Thyroid gland (tissue), 4 donors: Measurements from ENCODE around the gene PPP3CA. TPM values are rescaled to one million over a fixed set of nuclear protein-coding genes. Genes with fewer than 3 reads are reported as not detected.

Experiments
- DNase-seq, 2 donors: peaks; one replicate each; pipeline ENCODE4 v3.0.0-alpha.2; 2019
- H3K27ac ChIP-seq, 3 donors: fragments of 200-600 bp; sonication (generic); 1 replicate in 2 of 3; 2 replicates in 1 of 3; pipeline ENCODE4 v1.5.1; 2016 to 2019; ENCODE audit warnings: mild to moderate bottlenecking in 1 of 3, moderate library complexity in 1 of 3
- H3K27me3 ChIP-seq: fragments of 200-600 bp; sonication (generic); one replicate; pipeline ENCODE4 v1.5.1; 2019
- H3K36me3 ChIP-seq, 2 donors: fragments of 200-600 bp; sonication (generic); one replicate each; pipeline ENCODE4 v1.5.1; 2016 to 2019
- H3K4me1 ChIP-seq, 2 donors: fragments of 200-600 bp; sonication (generic); one replicate each; pipeline ENCODE4 v1.5.1; 2017 to 2019
- H3K4me3 ChIP-seq, 3 donors: fragments of 200-600 bp; sonication (generic); replicated peaks in 1 of 3; 1 replicate in 2 of 3; 2 replicates in 1 of 3; pipeline ENCODE4 v1.5.1; 2016; ENCODE audit warnings: mild to moderate bottlenecking in 1 of 3
- H3K9me3 ChIP-seq: fragments of 200-600 bp; sonication (generic); one replicate; pipeline ENCODE4 v1.5.1; 2017
- CTCF ChIP-seq, 6 experiments: fragments of 200-600 bp in 3 of 6; fragments of 450-650 bp in 3 of 6; sonication (generic) in 3 of 6; IDR thresholded peaks; one replicate each; pipeline ENCODE4 v1.5.1; 2016 to 2019; ENCODE audit warnings: antibody characterized with exemption in 6 of 6, mild to moderate bottlenecking in 2 of 6, inconsistent platforms in 1 of 6, moderate library complexity in 1 of 6
- POLR2A ChIP-seq, 2 donors: fragments of 450-650 bp; IDR thresholded peaks; one replicate each; pipeline ENCODE4 v1.6.1; 2017; ENCODE audit warnings: antibody characterized with exemption in 2 of 2, mild to moderate bottlenecking in 2 of 2, moderate library complexity in 1 of 2
- WGBS, 2 donors: methylation state at CpG; one replicate each; pipeline ENCODE4 v1.1.5; 2017; 5-methylcytosine and 5-hydroxymethylcytosine counted together
- intact Hi-C: fragments of 100-400 bp; cut with DNase I; formaldehyde crosslinking; loops from one replicate; pipeline ENCODE4 v1.15.1; 2023
- total RNA-seq, 4 donors: library from RNA; depleted of rRNA; stranded (reverse); fragments of >200 nt; gene quantifications; one replicate each; pipeline ENCODE4 v1.2.3, GENCODE V29; 2016

The PPP3CA gene
- total RNA-seq, 4 donors from 2014 or later = 31.6 to 45.8 (median 34.4) TPM

DNA sequence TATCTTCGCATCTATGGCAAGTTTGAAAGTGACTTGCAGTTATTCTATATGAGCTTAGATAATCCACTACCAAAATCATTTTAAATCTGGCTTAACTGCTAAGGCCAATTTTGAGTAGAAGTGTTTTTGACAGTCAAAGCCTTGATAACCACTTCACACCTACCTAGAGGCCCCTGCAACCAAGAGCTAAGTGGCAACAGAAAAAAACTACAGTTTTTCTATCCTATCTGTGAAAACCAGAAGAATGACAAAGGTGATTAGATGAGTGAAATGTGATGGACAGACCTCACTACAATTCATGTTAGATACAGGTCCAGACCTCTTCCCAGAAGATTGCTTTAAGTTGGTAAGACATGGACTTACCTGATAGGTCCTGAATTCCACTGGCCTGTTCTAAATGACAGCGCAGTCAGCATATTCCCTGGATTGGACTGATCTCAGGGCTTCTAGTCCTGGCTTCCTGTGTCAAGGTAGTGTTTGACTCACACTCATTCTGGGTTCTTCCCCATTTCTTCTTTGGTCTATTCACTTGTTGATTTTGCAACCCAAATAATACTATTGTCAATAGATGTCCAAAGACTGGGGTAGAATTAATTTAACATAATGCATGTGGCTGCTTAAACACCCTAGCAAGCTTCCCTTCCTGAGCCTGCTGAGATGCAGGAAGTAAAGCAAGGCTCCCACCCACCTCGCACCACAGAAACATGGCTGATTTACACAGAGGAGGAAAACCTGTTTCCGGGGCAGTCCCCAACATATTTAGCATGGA lies 65.1 kb downstream of the PPP3CA start:
- intact Hi-C loops = no loop called here
- Histone ChIP-seq H3K4me1 (peaks cover 0 to 20% of the 10 kb centered on the region in 2 donors), H3K36me3 (no peaks in the 10 kb centered on the region), H3K27ac (no peak overlapping the region), H3K9me3 (no peaks in the 10 kb centered on the region), H3K4me3 (no peak overlapping the region), H3K27me3 (no peaks in the 10 kb centered on the region)
- TF ChIP-seq POLR2A (IDR thresholded peaks at IDR 0.05) (no peak), CTCF (IDR thresholded peaks at IDR 0.05) (no peak)
- DNase-seq = no peak
- 83 to 87% methylated on average over 4 of the region's 4 CpGs for WGBS, 2 donors

- Histone ChIP-seq H3K4me3 (no peak overlapping the region), H3K36me3 (no peaks in the 10 kb centered on the region)
- WGBS, 2 donors = 78 to 79% methylated on average over 3 of the region's 3 CpGs
Observed at GRCh38 chr4:101280866-101281600, 66.3 kb downstream of the PPP3CA start.

DNA sequence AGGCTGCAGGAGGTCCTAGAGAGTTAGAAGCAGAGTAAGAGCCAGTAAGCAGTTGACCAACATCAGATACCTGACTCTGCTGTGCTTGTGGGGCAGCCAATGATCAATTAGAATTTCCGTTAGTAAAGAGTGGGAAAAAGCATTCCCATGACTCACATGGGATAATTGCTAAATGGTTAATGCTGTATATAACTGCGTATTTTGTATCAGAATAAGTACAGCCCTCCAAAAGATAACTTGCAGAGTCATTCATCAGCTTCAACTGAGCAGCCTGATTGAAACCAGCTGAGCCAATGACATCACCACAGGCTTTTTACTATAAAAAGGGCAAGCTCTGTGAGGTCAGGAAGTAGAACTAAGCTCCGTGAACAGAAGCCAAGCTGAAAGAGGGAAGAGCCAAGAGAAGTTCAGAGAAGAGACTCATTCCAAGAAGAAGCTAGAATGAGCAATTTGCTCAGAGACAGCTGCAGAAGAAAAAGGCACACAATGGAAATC lies 67.9 kb downstream of the PPP3CA start:
- Histone ChIP-seq H3K27me3 (no peaks in the 10 kb centered on the region), H3K4me1 (peaks cover 0 to 10% of the 10 kb centered on the region in 2 donors), H3K4me3 (no peak overlapping the region), H3K36me3 (no peaks in the 10 kb centered on the region), H3K9me3 (no peaks in the 10 kb centered on the region), H3K27ac (no peak overlapping the region)
- WGBS, 2 donors = 64 to 83% methylated on average over 3 of the region's 3 CpGs
- intact Hi-C loops = no loop called here
- TF ChIP-seq POLR2A (IDR thresholded peaks at IDR 0.05) (no peak), CTCF (IDR thresholded peaks at IDR 0.05) (no peak)
- no peak for DNase-seq

More at GRCh38 chr4:101280866-101281600, 66.3 kb downstream of the PPP3CA start:
- TF ChIP-seq POLR2A (IDR thresholded peaks at IDR 0.05) (no peak), CTCF (IDR thresholded peaks at IDR 0.05) (no peak)
- intact Hi-C loops = no loop called here
- DNase-seq = no peak
- Histone ChIP-seq H3K27me3 (no peaks in the 10 kb centered on the region), H3K4me1 (peaks cover 0 to 17% of the 10 kb centered on the region in 2 donors), H3K27ac (no peak overlapping the region), H3K9me3 (no peaks in the 10 kb centered on the region)

DNA sequence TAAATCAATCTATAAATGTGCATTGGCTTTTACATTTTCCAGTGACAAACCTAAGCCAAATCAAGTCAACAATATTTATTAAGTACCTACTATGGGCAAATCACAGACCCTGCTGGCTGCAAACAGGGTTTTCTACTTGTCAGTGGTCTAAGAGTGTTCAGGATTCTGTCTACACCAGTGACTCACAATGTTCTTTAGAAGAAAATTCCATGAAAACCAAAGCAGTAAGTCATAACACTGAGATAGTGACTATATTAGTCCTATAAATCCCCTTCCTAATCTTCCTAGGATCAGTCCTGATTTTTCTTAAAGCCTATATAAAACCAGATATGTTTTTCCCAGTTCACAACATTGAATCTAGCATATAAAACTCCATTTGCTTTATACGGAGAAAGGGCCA lies 69.7 kb downstream of the PPP3CA start:
- no peaks in the 10 kb centered on the region for H3K27me3 ChIP-seq
- TF ChIP-seq POLR2A (IDR thresholded peaks at IDR 0.05) = no peak
- H3K4me3 ChIP-seq = no peak overlapping the region
- H3K27ac ChIP-seq = no peak overlapping the region
- H3K4me1 ChIP-seq = peaks cover 0 to 5% of the 10 kb centered on the region in 2 donors
- WGBS, 2 donors = 0 to 42% methylated on average over 1 of the region's 1 CpG
- no peak for DNase-seq
- no peaks in the 10 kb centered on the region for H3K36me3 ChIP-seq
- H3K9me3 ChIP-seq = no peaks in the 10 kb centered on the region
- intact Hi-C loops = no loop called here

DNA sequence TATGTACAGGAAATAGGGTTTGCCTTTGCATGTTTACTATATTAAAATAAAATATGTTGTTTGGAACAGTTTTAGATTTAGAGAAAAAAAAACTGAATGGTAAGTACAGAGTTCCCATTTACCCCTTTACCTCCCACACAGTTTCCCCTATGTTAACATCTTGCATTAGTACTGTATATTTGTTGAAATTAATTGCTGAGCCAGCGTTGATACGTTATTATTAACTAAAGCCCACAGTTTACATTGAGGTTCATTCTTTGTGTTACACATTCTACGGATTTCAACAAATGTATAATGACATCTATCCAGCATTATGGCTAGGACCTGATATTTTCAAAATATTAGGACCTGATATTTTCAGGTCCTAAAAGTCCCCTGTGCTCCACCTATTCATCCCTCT lies 70.7 kb downstream of the PPP3CA start:
- H3K27ac ChIP-seq = no peak overlapping the region
- H3K4me3 ChIP-seq = no peak overlapping the region
- no peak for DNase-seq
- H3K4me1 ChIP-seq = peaks cover 0 to 5% of the 10 kb centered on the region in 2 donors
- 86 to 96% methylated on average over 3 of the region's 3 CpGs for WGBS, 2 donors
- H3K36me3 ChIP-seq = no peaks in the 10 kb centered on the region
- H3K27me3 ChIP-seq = no peaks in the 10 kb centered on the region
- H3K9me3 ChIP-seq = no peaks in the 10 kb centered on the region
- no peak for TF ChIP-seq CTCF (IDR thresholded peaks at IDR 0.05)
- TF ChIP-seq POLR2A (IDR thresholded peaks at IDR 0.05) = no peak
- intact Hi-C loops = no loop called here
